SH-SY5Y (cell line): Measurements from ENCODE around the gene HOXC12.

ENCODE experiments used
- GATA2 ChIP-seq: IDR thresholded peaks from 2 replicates; pipeline ENCODE4 v1.6.1; 2011; ENCODE audit warnings: mild to moderate bottlenecking, low read depth, low read length
- GATA3 ChIP-seq: IDR thresholded peaks from 2 replicates; pipeline ENCODE4 v1.6.1; 2011; ENCODE audit warnings: low read depth, mild to moderate bottlenecking, low read length, moderate library complexity

HOXC12 gene

DNA sequence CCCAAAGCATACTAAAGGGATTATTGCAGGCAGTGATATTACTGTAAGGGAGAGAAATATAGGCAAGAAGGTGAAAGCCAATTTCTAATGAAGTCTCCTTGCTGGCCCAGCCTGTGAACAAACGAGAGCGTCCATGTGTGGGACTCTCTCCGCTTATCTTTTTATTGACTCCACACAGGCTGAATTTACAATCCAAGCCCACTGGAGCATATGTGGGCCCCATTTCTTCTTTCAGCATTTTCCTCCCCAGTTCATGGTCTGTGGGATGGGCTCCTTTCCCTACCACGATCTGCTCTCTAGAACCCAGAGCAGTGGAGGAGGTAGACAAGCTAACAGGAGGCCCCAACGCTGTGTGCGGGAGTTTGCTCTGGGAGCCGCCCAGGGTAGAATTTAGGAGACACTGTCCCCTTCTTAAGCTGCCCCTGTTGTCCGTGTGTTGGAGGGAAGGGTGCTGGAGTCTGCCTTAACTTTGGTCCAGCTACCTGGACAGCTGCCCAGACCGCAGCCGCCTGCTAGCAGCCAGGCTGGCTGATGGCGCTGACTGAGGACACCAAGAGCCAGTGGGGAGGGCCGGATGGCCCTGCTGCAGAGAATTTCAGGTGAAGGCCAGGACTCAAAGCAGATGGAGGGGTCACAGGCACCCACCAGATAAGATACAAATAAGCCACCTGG, 15.0 kb downstream of the HOXC12 start:
- TF ChIP-seq GATA2 (no peak), GATA3 (no peak)

DNA sequence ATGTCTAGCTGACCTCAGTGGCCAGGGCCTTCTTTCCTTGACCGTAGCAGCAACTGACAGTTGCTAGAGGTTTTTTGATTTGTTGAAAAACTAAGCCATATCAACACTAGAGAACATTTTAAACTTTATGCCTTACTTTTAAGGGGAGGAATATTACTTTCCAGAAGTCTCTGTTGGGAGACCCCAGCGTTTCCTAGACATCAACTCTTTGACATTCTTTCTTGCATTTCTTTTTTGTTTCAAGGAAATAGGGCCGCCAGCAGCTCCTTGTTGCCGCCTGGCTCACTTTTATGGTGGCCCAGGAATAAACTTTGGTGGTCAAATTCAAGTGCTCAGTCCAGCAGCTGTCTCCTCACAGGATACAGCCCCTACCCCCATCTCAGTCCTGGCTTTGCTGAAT, 15.7 kb downstream of the HOXC12 start:
- TF ChIP-seq GATA2: no peak
- TF ChIP-seq GATA3: no peak

DNA sequence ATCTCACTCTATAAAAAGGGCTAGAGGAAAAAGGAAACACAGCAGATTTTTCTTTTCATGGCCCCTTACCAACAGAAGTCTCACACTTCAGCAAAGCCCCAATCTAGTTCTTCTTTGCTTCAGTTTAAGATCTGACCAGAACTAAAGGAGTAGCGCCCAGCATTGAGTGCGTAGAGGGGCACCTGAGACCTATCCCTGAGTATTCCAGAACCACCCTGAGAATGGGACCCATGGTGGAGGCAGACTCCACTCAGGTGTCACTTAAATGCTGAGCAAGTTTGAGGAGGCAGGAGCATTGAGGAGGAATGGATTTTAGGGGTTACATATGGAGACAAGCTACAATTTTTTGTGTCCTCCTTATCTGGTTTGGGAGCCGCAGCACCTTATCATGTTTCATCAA, 16.4 kb downstream of the HOXC12 start:
- TF ChIP-seq GATA3: no peak

DNA sequence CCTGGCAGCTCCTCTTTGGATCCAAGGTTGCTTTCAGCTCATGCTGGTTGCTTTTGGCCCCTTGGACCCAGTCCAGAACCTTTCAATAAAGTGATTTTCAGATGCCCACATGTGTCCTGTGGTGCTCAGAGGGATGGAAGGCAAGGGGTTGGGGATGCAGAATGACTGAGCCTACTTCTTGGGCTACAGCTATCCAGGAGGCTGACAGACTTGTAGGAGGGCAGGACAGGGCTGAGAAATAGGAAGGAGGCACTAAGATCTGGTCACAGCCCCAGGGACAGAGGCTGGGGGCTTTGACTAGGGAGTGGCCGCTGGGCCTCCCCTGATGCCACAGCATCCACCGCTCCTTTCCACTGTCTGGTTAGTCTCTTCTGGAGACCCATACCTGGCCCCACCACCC, 17.0 kb downstream of the HOXC12 start:
- TF ChIP-seq GATA2: no peak
- no peak for TF ChIP-seq GATA3

DNA sequence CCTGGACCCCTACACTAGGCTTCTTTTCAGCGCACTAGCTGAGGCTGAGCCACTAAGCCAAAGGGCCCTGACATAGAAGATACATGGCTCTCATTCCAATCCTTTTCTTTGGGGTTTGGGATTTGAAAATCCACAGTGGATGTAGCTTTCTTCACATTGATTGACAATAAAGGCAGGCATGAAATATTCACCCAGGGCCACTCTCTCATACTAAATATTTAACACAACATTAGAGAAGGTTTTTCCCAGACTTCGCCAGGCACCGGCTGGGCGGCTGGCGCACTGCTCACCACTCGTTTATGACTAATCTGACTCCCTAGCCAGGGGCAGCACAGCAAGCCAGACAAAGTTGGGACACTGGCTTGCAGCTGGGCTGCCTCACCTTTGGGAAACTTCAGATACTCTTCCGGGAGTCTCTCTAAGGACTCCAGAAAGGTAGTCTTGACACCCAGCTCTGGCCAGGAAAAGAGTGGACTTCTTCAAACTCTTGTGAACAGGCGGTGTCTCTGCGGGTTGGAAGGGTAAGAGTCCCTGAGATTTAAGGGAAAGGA, 17.5 kb downstream of the HOXC12 start:
- no peak for TF ChIP-seq GATA3
- TF ChIP-seq GATA2: no peak

DNA sequence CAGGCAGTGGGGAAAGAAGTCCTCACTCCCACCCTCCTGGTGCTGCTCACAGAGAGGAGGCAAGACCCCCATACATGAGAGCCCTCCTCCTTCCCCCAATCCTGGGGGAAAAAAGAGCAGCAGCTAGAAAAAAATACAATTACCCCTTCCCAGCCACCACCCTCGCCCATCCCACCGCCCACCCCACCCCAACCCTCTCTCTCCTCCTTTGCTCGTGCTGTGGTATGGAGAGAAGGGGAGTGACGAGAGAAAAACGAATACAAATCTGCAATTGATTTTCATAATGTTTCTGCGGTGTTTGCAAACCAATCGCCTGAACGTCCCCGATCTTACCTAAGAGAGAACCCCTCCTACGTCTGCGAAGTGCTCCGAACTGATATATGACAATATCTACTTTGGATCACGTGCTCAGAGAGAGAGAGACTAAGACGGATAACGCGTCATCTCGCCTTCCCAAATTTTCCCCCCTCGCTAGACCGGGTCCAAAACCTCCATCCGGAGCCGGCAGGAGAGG, 18.1 kb downstream of the HOXC12 start, which contains the start of gene HOXC11:
HOXC11 (plus strand) TSS at position 405 of the 514 bp plus-strand sequence. CDS start 116 bp downstream, outside the sequence.
- TF ChIP-seq GATA3 (no peak), GATA2 (no peak)

DNA sequence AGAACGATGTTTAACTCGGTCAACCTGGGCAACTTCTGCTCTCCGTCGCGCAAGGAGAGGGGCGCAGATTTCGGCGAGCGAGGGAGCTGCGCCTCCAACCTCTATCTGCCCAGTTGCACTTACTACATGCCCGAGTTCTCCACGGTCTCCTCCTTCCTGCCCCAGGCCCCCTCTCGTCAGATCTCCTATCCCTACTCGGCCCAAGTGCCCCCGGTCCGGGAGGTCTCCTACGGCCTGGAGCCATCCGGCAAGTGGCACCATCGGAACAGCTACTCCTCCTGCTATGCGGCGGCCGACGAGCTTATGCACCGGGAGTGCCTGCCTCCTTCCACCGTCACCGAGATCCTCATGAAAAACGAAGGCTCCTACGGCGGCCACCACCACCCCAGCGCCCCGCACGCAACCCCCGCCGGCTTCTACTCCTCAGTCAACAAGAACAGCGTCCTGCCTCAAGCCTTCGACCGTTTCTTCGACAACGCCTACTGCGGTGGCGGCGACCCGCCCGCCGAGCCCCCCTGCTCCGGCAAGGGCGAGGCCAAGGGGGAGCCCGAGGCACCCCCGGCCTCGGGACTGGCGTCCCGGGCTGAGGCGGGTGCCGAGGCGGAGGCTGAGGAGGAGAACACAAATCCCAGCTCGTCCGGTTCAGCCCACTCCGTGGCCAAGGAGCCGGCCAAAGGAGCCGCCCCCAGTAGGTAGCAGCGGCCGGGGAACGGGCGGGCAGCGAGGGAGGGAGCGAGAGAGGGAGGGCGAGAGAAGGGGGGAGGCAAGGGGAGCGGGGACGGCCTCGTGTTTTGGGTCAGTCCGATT, 18.7 kb downstream of the HOXC12 start:
- TF ChIP-seq GATA2: no peak

DNA sequence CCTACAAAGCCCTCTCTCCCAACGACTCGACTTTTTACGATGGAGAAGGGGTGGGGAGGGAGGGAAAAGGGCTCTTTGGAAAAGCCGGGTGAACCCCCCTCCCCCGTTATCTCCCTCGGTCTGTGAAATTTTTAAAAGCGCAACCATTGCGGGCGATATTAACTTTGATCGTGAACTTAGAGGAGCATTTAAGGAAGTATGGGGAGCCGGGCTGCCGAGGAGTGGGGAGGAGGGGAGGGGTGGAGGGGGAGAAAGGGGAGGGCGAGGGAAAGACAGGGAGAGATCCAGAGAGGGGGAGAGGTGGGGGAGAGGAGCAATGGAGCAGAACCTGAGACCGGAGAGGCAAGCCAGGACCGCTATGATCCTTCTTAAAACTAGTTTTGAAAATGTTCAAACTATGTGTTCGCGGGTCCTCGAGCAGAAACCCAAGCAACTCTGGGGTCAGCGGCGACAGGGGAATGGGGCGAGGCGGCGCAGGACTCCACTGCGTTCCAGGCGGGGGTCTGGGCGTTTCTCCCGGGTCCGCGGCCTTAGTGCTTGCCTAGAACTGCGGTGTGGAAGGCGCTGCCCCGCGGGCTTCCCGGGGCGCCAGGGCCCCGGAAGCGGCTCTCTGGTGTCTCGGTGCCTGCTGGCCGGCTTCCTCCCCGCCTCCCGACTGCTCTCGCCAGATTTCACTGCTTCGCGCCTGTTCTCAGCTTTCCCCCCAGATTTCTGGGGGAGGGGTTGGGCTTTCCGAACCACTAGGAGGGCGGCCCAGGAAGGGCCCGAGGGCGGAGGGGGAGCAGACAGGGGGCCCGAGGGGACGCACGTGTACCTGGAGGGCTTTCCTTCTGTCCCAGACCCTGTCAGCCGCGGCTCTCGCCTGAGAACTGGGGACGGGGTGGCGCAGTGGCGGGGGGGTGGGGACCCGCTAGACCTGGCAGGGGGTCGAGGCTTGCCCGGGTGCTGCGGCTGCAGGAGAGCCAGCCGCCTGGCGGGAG, 19.7 kb downstream of the HOXC12 start, which contains the start of gene HOTAIR:
HOTAIR (minus strand) TSS at position 871 of the 980 bp plus-strand sequence.
- no peak for TF ChIP-seq GATA3
- no peak for TF ChIP-seq GATA2

DNA sequence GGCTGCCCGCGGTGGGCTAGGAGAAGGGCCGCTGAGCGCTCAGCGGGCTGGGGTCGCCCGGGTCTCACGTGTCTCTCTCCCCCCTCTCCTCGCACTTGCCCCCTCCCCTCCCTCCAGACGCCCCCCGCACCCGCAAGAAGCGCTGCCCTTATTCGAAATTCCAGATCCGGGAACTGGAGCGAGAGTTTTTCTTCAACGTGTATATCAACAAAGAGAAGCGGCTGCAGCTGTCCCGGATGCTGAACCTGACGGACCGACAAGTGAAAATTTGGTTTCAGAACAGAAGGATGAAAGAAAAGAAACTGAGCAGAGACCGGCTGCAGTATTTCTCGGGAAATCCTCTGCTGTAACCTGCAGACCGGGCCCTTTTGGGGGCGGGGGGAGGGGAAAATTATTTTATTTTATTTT, 20.4 kb downstream of the HOXC12 start:
- no peak for TF ChIP-seq GATA3
- TF ChIP-seq GATA2: no peak

DNA sequence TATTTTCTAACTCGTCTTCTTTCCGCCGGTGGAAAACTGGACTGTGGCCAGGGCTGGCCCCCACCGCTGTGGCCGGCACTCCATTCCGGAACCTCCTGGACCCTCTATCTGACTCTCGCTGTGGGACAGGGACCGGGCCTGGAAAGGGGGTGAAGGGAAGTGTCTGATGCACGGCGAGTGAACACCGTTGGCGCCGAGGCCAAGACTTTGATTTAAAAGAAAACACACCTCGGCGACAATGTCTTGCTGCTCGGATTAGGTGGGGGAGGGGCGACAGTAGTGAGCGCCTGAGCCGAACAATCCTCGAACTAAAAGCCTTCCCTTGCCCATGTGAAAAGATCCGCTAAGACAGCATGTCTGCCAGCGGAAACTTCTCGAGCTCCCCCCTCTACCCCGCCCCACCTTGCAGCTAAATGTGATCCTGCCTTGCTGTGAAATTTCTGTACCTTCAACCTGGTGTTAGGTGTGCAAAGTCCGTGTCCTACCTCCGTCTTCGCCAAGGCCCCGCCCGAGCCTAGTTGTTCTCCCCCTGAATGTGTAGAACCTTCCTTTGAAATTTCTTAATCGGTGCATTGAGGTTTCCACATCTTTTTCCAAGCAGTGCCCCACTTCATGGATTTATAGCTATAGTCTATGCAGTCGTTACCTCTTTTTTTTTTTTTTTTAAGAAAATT, 20.9 kb downstream of the HOXC12 start:
- TF ChIP-seq GATA3 (no peak), GATA2 (no peak)

DNA sequence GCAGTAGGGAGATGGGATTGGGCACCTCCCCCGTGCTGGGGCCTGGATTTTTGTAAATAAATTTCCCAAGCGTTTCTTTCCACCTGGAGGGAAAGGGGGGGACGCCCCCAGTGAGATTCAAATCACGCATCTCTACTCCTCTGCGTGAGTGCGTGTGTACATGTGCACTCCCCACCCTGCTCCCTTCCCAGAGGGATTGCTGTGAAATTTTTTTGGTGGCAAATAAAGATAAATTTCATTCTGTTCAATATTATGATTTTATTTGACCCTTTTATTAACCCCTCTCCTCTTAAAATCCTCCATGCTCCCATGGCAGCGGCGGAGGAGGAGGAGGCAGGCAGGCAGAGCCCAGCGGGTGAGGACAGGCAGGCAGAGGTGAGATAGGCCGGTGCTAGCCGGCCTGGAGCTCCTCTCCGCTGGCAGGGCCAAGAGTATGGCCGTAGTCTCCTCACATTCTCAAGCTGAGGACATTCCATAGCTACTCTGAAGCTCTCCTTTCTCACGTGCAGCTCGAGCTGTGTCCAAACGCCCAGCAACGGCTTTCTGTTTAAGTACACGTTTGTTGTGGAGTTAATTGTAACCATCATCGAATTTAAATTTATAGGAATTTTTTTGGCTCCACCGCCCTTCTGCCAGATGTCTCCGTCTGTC, 21.6 kb downstream of the HOXC12 start:
- no peak for TF ChIP-seq GATA2
- no peak for TF ChIP-seq GATA3

DNA sequence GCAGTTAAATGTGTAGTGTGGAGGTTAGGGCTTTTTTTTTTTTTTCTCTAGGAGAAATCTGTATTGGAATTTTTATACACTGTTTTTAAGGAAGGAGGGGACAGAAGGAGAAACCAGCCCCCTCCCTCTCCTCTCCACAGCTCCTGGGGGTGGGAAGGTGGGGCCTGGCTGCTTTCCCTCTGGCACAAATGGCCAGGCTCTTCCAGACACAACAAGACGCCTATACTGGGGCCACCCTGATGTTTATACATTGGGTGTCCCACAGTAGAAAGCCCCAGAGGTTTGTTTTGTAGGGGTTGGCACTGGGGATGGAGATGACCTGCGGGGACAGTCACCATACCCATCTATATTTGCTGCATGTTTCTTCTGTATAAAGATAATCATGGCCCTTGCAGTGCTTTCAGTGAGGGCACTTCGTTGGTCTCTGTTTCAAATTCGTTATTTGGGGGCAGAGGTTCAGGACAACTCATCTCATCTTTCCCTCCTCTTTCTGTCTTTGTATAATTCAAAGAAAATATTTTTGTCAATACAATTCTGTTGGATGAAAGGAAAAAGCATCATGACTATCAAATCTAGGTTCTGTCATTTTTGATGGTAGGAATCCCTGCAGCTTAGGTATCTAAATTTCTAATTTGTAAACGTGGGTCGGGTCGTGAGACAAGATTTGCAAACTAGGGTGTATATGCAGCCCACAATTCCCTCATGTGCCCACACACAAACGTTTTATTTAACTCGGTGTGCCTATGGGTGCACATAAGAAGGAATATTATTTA, 22.3 kb downstream of the HOXC12 start:
- TF ChIP-seq GATA2 (no peak), GATA3 (no peak)
